ENCODE measurements around the gene FAAP100.
A peak's percentile ranks its signal among the peaks of the same experiment; 100 is the strongest.

FAAP100 gene

DNA sequence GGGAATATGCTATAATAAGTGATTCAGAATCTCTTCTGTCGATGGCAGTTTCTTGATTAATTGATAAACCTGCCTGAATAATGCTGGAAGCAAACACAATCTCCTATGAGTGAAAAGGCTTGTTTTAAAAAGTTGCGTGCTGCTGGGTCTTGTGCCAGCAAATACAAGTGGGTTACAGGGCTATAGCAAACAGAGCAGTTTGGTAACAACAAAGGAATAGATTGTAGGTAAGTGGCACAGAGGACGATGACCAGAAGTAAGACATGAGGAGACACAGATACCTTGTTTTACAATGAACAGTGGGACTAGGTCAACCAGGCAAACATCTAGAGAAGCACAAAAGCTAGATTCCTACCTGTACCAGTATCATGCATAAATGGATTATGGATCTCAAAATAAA, 23.7 kb upstream of the FAAP100 start:
- DNase-seq: no peak

DNA sequence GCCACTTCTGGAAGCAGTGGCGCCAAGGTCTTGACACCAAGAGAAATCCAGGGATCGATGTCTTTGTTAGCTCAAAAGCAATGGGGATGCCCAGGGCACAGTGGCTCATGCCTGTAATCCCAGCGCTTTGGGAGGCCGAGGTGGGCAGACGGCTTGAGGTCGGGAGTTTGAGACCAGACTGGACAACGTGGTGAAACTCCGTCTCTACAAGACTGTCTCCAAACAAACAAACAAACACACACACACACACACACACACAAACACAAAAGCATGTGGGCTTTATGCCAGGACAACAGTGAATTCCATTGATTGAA, 22.4 kb upstream of the FAAP100 start:
- DNase-seq: no peak

DNA sequence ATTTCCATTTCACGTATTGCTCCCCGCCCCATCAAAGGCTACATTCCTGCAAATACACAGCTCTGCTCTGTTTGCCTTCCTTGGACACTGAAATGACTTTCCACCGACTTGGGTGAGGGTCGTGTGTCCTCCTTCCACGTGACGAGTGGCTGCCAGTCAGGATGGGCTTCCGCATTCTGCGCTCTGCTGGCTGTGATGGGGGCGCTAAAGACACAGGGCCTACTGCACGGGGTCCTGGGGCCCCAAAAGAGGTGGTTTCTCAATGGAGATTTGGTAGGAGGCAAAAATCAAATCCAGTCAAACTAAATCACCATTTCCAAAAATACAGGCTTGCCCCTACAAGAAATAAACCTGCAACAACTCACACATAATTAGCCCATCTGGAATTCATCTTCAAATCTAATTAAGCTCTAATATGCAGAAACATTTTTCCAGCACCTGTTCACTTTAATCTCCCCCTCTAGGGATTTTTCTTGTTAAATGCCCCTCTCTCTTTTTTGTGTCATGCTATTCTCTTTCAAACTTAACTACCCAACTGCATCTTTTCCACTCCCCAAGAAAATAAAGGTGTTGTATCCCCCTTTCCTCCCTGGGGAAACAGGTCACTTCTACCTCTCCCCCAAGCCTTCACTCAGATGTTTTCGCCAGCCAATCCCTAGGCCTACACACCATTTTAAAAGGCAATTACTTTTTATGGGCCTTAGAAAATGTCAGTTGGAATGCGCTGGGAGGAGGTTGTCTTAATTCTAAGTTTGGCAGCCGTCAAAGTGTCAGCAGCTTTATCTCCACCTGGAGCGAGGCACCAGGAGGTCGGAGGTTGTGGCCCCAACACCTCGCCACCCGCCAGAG, 21.9 kb upstream of the FAAP100 start:
- DNase-seq: no peak

DNA sequence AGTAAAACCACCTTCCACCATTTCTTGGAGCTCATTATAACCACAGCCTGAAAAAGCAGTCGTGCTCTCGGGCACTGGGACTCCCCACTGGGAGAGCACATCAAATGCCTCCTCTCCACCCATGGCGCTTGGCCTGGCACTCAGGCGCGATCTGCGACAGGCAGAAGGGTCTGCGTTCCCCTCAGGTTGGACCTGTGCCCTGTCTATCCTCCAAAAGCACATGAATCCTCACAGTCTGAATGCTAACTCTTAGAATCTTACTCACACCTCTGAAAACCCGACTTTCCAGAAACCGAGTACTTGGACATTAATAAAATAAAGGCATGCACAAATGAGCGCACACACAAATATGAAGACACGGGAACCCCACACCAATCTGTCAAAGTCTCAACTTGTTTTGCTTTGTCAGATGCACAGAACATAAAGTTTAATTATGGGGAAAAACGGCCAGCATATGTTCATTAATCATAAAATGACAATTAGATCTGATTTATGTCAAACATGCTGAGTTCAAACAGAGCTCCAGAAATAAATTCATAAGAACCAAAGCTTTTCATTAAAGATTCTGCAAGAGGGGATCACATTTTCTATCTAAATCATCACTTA, 20.5 kb upstream of the FAAP100 start:
- no peak for DNase-seq

DNA sequence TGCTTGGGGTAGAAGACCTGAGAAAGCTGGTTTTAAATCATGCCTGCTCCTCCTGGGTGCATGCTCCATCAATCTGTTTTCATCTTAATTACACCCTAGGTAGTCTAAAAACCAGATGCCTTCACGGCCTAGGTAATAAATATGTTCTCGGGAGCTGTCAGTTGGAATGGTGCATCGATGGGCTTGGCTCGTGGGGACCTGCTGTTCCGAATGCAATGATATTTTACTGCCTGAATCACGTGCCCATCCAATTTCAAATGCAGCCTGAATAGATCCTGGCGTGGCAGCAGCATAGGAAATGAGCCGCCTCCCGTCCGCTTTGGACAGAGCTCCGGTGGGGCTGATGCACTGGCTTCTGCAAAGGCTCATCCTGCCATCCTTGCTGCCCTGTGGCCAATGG, 18.8 kb upstream of the FAAP100 start:
- no peak for DNase-seq

DNA sequence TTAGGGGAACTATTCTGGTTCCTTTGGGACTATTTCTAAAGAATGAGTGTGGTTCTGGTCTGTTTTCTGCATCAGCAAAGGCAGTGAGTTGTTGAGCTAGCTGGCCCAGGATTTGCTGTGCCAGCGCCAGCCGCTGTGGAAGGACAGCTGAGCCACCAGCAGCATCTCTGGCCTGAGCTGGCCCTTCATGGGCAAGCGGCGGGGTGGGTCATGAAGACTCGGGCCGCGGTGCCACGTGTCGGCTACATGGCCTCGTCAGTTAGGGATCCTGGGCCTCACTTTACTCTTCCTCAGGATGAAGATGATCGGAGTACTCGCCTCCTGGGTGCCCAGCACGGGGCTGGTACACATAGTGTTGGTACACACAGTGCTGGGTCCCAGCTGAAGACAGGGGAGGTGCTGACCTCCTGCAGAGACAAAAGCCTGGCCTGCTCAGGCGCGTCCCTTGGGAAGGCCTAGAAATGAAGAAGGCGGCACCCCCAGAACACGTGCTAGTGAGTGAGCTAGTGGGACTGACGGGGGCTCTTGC, 17.9 kb upstream of the FAAP100 start:
- no peak for DNase-seq

DNA sequence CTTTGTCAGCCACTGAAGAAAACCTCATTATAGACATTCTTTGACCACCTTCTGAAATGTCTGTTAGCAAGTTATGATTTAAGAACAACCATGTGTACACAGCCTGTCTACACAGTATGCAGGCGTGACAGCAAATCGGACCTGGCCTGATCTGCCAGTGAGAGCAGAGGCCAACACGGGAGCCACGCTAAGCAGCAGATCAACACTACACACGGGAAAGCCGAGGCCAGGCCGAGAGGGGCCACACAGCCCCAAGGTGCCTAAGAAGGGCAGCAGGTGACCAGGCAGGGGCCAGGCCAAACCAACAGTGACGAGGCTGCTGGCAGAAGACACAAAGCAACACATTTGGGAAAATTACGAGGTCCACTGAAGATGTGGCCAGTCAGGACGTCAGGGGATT, 16.3 kb upstream of the FAAP100 start:
- DNase-seq: no peak

DNA sequence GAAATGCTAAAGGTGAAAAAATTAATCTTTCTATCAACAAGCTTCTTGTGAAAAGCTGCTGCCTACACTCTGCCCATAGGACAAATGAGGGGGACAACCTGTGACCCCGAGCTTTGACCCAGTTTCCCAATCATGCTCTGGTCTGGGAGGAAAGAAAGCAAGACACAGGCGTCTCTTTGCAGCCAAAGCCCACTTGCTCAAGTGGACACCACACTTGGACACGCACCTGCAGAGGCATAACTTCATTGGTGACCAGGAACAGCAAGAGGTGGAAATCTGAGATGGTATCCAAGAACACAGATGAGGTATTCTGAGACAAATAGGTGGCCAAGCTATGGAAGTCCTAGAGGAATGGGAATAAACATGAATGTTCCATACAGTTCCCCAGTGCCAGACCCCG, 15.0 kb upstream of the FAAP100 start:
- peak; percentile 19 for DNase-seq

DNA sequence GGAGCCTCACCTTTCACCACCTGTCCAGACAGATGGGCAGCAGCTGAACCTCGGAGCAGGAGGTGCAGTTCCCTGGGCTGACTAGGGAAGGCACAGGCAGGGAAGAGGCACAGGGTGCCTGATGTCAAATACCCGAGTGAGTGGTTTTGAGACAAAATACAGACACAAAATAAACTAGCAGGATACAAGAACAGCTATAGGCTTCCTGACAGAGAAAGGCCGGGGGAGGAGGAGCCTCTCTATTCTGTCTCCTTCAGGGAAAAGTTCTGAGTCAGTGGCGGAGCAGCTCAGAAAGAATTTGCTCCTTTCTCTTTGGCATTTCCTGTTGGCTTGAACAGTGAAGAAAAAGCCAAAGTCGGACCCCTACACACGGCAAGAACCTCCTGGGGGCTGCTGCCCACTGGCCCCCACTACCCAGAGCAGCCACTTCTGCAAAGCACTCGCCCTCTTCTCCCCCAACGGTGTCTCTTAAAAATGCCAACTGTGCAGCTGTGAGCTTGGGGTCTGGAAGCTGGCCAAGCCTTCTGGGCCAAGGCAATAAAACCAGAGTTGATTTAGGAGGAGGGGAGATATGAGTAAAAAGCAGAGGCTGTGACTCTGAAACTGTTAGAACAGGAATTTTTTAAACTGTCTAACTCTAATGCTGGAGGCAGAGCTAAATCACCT, 14.4 kb upstream of the FAAP100 start:
- peak; percentile 54 for DNase-seq

DNA sequence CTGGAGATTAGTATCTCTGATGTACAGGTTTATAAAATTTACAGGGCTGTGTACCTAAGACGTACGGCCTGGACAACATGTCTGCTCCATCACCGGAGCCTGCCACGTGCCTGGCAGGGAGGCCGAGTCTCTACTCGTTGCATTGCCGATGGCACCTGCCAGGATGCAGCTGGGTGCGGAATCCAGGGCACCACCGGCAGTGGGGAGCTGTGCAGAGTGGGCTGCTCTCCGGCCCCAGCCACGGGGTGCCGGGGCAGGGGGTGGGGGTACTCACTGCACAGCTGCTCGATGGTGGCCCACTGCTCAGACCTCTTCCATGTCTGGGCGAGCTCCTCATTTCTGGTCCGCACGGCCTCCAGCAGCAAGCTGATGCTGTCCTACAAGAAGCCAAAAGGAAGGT, 13.1 kb upstream of the FAAP100 start:
- no peak for DNase-seq

DNA sequence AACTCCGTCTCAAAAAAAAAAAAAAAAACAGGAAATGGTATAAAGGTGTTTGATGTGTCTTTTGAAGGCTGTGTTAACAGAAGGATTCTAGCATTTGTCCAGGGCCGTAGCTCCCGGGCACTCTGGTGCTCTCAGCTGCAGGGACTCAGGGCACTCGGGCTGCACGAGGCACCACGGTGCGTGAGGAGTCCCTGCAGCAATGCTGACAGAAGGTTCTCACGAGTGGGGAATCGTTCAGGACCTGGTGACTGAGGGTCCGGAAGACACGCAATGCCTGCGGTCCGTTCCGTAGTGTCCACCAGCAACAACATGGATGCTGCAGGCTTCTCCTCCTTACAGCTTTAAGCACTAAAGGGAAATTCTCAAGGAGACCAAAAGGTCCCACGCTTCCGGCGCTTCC, 12.6 kb upstream of the FAAP100 start:
- DNase-seq: no peak

DNA sequence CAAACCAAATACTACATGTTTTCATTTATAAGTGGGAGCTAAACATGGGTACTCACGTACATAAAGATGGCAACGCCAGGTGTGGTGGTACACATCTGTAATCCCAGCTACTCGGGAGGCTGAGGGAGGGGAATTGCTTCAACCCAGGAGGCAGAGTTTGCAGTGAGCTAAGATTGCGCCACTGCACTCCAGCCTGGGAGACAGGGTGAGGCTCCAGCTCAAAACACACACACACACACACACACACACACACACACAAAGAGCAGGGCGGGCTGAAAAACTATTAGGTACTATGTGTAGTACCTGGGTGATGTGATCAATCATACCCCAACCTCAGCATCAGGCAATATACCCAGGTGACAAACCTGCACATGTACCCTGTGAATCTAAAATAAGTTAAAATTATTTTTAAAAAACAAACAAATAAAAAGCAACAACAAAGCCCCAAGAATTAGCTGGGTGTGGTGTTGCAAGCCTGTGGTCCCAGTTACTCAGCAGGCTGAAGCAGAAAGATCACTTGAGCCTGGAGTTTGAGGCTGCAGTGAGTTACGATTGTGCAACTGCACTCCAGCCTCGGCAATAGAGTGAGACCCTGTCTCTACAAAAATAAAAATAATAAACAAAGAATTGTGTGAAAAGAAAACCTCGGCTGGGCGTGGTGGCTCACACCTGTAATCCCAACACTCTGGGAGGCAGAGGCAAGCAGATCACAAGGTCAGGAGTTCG, 11.9 kb upstream of the FAAP100 start:
- DNase-seq: no peak

DNA sequence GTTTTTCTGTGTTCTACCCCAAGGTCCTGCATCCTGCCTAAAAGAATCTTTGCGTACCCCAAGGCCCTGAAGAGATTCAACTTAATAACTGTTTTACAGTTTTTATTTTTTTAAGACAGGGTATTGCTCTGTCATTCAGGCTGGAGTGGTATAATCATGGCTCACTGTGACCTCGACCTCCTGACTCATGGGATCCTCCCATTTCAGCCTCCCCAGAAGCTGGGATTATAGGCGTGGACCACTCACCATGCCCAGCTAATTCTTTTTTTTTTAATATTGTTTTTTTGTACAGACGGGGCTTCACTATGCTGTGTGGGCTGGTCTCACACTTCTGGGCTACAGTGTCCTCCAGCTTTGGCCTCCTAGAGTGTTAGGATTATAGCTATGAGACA, 9.3 kb upstream of the FAAP100 start:
- DNase-seq: no peak

DNA sequence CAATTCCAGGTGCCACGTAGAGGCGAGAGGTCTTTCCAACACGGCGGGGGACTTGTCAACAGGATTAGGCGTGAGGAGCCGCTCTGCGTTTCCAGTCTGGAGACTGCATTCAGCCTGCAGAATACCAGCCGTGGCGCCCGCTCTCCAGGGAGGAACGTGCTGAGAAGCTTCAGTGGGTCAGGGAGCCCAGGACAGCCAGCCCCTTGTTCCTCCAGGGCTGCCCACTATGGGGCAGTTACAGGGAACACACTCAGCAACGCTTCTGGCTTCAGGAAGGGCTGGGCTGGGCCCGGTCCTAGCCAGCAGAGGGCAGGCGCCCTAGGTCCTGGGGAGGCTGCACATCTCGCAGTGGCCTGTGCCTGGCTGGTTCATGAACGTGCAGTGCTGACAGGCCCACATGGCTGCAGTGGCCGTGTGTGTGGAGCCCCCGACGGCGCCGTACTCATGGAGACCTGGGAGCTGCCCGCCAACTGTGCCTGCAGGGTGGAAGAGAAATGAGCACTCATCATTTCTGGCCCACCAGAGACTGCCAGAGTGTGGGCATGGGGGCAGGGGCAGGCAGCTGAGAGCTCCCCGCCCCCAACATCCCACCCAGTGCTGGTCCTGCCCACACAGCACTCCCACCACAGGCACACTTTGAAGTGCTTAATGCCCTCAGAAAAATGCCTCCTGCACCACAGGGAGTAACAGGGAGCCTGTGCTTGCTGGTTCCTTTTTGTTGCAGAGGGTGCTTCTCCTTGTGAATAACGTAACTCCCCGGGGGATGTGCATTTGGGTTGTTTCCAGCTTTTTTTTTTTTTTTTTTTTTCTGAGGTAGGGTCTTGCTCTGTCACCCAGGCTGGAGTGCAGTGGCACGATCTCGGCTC, 7.0 kb upstream of the FAAP100 start:
- DNase-seq: no peak

DNA sequence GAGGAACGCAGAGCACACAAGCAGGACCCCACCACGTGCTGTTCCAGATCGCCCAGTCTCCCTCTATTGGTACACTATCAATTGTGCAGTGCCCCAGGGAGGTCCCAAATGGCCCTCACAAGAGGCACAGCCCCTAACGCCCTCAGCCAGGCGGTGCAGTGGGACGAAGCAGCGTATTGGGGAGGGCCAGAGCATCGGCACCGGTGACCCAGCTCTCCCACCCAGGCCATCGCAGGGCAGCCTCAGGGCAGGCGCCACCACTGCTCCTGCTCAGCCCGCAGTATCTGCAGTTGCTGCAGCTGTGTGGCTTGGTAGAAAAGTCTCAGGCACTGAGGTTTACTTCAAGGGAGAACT, 5.9 kb upstream of the FAAP100 start:
- no peak for DNase-seq

DNA sequence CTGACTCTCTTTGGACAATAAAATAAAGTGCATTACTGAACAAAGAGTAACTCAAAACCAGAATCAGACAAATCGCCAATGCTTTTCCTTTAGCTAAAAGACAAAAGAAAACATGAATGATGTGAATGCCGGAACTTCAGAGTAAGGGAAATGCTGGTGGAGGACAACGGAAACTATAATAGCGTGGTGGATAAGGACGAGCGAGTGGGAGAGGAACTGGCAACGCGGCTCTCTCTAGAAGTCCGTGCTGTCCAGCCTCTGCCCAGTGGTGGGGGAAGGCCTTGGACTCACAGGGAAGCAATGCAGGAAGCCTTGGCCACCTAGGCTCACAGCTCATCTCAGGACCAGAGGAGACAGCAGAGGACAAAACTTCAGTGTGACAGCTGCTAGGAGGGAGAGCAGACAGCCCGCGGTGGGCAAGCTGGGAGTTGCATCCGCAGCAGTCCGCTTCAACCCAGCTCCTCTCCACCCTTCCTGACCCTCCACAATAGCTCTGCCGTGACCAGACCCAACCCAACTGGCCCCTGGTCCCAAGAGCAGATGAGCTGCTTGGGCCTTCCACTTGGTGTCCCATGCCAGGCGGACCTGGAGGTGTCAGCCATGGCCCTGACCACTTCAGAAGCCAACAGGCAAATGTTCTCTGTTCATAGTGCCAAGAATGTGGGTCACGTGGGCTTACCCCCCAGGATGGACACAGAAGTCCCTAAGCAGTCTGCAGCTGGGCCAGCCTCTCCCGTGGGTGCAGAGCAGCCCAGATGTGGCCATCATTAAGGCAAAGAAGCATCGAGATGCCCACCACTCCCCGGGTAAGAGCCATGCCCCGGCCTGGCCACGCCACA, 5.3 kb upstream of the FAAP100 start:
- no peak for DNase-seq

DNA sequence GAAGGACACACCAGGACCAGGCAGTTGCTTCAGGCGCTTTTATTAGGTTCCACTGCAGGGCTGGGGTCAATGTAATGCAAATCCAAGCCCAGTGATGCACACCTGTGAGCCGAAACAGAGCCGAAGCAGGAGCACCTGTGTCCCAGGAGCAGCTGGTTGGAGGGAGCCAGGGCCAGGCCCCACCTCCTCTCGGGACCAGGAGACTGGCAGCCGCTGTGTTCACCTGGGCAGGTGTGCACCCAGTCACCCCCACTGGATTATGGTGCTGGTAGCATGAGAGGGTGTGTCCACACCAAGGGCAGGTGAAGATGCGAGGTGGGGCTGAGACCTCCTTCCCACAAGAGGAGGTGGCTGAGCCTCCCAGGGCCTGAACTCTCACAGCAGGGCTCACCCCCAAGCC, 4.7 kb upstream of the FAAP100 start:
- DNase-seq: no peak

DNA sequence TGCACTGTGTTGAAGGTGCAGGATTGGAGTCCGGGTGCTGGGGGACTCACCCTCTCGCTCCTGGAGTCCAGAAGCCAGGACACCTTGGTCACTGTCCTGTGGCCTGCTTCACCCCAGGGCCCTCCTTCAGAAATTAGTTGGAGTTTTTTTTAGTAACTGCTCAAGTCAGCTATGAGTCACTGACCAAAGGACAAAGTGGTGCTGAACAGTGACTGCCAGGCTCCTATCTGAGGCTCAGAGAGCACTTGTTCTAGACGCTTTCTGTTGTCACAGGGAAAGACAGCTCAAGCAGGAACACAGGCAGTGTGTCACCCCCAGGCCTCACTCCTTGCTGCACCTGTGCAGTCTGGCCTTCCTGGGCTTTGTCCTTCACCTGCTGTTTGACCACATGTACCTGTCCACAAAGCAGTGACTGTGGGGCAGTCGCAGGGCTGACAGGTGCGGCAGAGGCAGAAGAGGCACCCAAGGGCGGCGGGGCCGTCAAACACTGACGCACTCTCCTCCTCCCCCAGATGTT, 4.1 kb upstream of the FAAP100 start:
- no peak for DNase-seq

DNA sequence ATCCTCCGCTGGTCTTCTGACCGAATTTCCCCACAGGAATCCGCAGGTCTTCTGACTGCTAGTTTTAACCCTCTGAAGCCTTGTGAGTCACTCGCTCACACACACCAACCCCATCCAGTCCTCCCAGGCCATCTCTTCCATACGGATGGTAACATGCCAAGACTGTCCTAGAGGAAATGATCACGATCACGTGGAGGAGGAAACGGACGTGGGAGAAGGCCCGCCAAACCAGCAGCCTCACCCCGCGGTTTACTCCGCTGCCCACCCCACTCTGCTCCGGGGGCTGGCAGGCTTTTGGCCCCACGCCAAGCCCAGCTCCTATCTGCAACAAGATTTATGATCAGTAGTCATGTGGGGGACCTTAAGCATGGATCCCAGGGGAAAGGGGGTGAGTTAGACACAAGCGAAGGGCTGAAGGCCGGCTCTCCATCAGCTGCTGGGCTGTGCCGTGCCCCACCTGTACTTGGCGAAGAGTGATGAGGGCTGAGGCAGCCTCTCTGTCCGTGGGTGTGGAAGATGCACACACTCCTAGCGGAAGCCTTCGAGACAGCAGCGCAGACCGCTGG, 1.5 kb upstream of the FAAP100 start:
- DNase-seq: peak; percentile 42

DNA sequence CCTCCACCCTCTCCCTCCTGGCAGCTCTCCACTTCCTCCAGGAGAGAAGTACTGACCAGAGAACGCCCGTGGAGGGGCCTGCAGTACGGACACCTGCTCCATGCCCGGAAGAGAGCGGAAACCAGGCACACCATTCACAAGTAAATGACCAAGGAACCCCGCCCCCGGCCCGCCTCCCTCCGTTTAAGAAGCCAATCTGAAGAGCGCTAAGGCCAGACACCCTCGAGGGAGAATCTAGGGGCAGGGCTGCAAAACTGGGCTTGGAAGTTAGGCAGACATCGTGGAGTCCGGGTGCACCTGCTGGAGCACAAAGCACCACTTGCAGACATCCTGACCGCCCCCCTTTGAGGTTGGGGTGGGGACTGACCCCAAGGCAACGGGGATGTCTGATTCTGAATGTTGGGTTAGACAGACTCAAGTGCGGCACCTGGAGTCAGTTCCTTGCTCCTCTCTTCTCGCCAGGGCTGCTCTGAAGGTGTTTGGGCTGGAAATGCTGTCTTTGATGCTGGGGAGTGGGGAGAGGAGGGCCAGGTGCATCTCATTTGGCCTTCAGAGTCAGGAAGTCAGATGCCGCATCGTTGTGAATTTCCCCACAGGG, 964 bp upstream of the FAAP100 start:
- DNase-seq: peak; percentile 79
